Measurements from ENCODE around the gene MPHOSPH6. TPM values are rescaled to one million over a fixed set of nuclear protein-coding genes. Genes with fewer than 3 reads are reported as not detected.

The MPHOSPH6 gene
- polyA plus RNA-seq, 1 donor from 2014 or later = 75.1 TPM

- Histone ChIP-seq H3K27ac (ENCODE audit: low read length) (no peak overlapping the region), H4K20me1 (ENCODE audit: insufficient read depth) (no peaks in the 10 kb centered on the region), H3K4me2 (ENCODE audit: low read length) (no peak overlapping the region), H3F3A (ENCODE audit: insufficient read depth, low read length, poor library complexity, severe bottlenecking) (no peaks in the 10 kb centered on the region), H3K27me3 (ENCODE audit: insufficient read depth, low read depth, low read length) (no peaks in the 10 kb centered on the region), H3K4me3 (ENCODE audit: low read length) (no peak overlapping the region), H3K9me2 (ENCODE audit: insufficient read depth, low read length) (no peaks in the 10 kb centered on the region), H3K9me3 (ENCODE audit: low read length) (no peaks in the 10 kb centered on the region), H3K79me2 (replicated peaks; ENCODE audit: insufficient read depth, low read length) (no peaks in the 10 kb centered on the region), H3K9ac (ENCODE audit: low read length) (no peak overlapping the region), H3K36me3 (ENCODE audit: insufficient read depth, low read length) (no peaks in the 10 kb centered on the region), H2AFZ (ENCODE audit: low read depth, low read length) (no peak overlapping the region)
- no peak for TF ChIP-seq TAF1 (IDR thresholded peaks at IDR 0.05; ENCODE audit: low read depth)
- no peak for TF ChIP-seq SMC3 (conservative IDR thresholded peaks at IDR 0.05; ENCODE audit: poor library complexity)
- no peak for TF ChIP-seq REST (IDR thresholded peaks at IDR 0.05; ENCODE audit: borderline replicate concordance)
- TF ChIP-seq MXI1 (conservative IDR thresholded peaks at IDR 0.05; ENCODE audit: poor library complexity, severe bottlenecking) = no peak
- TF ChIP-seq POLR2AphosphoS5 (IDR thresholded peaks at IDR 0.05) = no peak
- no peak for TF ChIP-seq RAD21 (conservative IDR thresholded peaks at IDR 0.05)
- TF ChIP-seq EP300 (conservative IDR thresholded peaks at IDR 0.05; ENCODE audit: poor library complexity, severe bottlenecking) = no peak
- TF ChIP-seq CTCF (IDR thresholded peaks at IDR 0.05; ENCODE audit: poor library complexity, severe bottlenecking) = no peak
- TF ChIP-seq EZH2 (IDR thresholded peaks at IDR 0.05; ENCODE audit: borderline replicate concordance, insufficient read depth, low read length, poor library complexity, severe bottlenecking) = no peak
Observed at GRCh38 chr16:82116535-82116934, 53.5 kb downstream of the MPHOSPH6 start.

GRCh38 chr16:82113741-82114140, 56.3 kb downstream of the MPHOSPH6 start:
- H3K27me3 ChIP-seq (ENCODE audit: insufficient read depth, low read depth, low read length) = no peaks in the 10 kb centered on the region
- H3K27ac ChIP-seq (ENCODE audit: low read length) = no peak overlapping the region
- no peaks in the 10 kb centered on the region for H3K36me3 ChIP-seq (ENCODE audit: insufficient read depth, low read length)
- no peaks in the 10 kb centered on the region for H3K9me2 ChIP-seq (ENCODE audit: insufficient read depth, low read length)
- no peaks in the 10 kb centered on the region for H3K9me3 ChIP-seq (ENCODE audit: low read length)
- no peak overlapping the region for H3K9ac ChIP-seq (ENCODE audit: low read length)
- H3K79me2 ChIP-seq (replicated peaks; ENCODE audit: insufficient read depth, low read length) = no peaks in the 10 kb centered on the region
- no peak overlapping the region for H3K4me3 ChIP-seq (ENCODE audit: low read length)
- H3F3A ChIP-seq (ENCODE audit: insufficient read depth, low read length, poor library complexity, severe bottlenecking) = no peaks in the 10 kb centered on the region
- no peaks in the 10 kb centered on the region for H4K20me1 ChIP-seq (ENCODE audit: insufficient read depth)
- no peak overlapping the region for H2AFZ ChIP-seq (ENCODE audit: low read depth, low read length)
- H3K4me2 ChIP-seq (ENCODE audit: low read length) = no peak overlapping the region
- no peak for TF ChIP-seq RAD21 (conservative IDR thresholded peaks at IDR 0.05)
- TF ChIP-seq TAF1 (IDR thresholded peaks at IDR 0.05; ENCODE audit: low read depth) = no peak
- TF ChIP-seq REST (IDR thresholded peaks at IDR 0.05; ENCODE audit: borderline replicate concordance) = no peak
- no peak for TF ChIP-seq SMC3 (conservative IDR thresholded peaks at IDR 0.05; ENCODE audit: poor library complexity)
- no peak for TF ChIP-seq POLR2AphosphoS5 (IDR thresholded peaks at IDR 0.05)
- no peak for TF ChIP-seq EZH2 (IDR thresholded peaks at IDR 0.05; ENCODE audit: borderline replicate concordance, insufficient read depth, low read length, poor library complexity, severe bottlenecking)
- TF ChIP-seq MXI1 (conservative IDR thresholded peaks at IDR 0.05; ENCODE audit: poor library complexity, severe bottlenecking) = no peak
- TF ChIP-seq EP300 (conservative IDR thresholded peaks at IDR 0.05; ENCODE audit: poor library complexity, severe bottlenecking) = no peak
- TF ChIP-seq CTCF (IDR thresholded peaks at IDR 0.05; ENCODE audit: poor library complexity, severe bottlenecking) = no peak

Data from neural cell (in vitro differentiated cells).